ENCODE results near the gene EPHA8.

Gene EPHA8

GRCh38 chr1:22537441-22538139 lies 25.7 kb upstream of the EPHA8 start:
- no peak for FAIRE-seq

GRCh38 chr1:22539510-22540118 lies 23.7 kb upstream of the EPHA8 start:
- no peak for FAIRE-seq

- FAIRE-seq, result no peak
Observed at GRCh38 chr1:22540337-22540736, 23.0 kb upstream of the EPHA8 start.

GRCh38 chr1:22542886-22543285 lies 20.4 kb upstream of the EPHA8 start:
- no peak for FAIRE-seq

- no peak for FAIRE-seq
Observed at GRCh38 chr1:22543679-22544078, 19.6 kb upstream of the EPHA8 start.

GRCh38 chr1:22544606-22545005 lies 18.7 kb upstream of the EPHA8 start:
- no peak for FAIRE-seq

GRCh38 chr1:22545141-22545540 lies 18.1 kb upstream of the EPHA8 start:
- FAIRE-seq, result no peak

- FAIRE-seq, result no peak
Observed at GRCh38 chr1:22547186-22547817, 16.0 kb upstream of the EPHA8 start.

- FAIRE-seq, result no peak
Observed at GRCh38 chr1:22547818-22548462, 15.3 kb upstream of the EPHA8 start.

- no peak for FAIRE-seq
Observed at GRCh38 chr1:22550021-22550420, 13.3 kb upstream of the EPHA8 start.

- FAIRE-seq, result no peak
Observed at GRCh38 chr1:22551591-22551990, 11.7 kb upstream of the EPHA8 start.

GRCh38 chr1:22552021-22552420 lies 11.3 kb upstream of the EPHA8 start:
- no peak for FAIRE-seq

GRCh38 chr1:22553104-22553880 lies 10.0 kb upstream of the EPHA8 start:
- no peak for FAIRE-seq

- FAIRE-seq, result no peak
Observed at GRCh38 chr1:22553991-22554522, 9.2 kb upstream of the EPHA8 start.

GRCh38 chr1:22555371-22555656 lies 8.0 kb upstream of the EPHA8 start:
- no peak for FAIRE-seq

- no peak for FAIRE-seq
Observed at GRCh38 chr1:22556391-22557104, 6.7 kb upstream of the EPHA8 start.

GRCh38 chr1:22557341-22557950 lies 5.8 kb upstream of the EPHA8 start:
- FAIRE-seq, result no peak

- FAIRE-seq, result no peak
Observed at GRCh38 chr1:22563671-22564602, 648 bp downstream of the EPHA8 start.

- FAIRE-seq, result no peak
Observed at GRCh38 chr1:22566161-22566560, 2.9 kb downstream of the EPHA8 start.

- no peak for FAIRE-seq
Observed at GRCh38 chr1:22567197-22567596, 3.9 kb downstream of the EPHA8 start.

- FAIRE-seq, result no peak
Observed at GRCh38 chr1:22567994-22568393, 4.7 kb downstream of the EPHA8 start.
